ENCODE results near the gene IZUMO2.

Gene IZUMO2

GRCh38 chr19:50162988-50163387 lies at the start of gene IZUMO2:
IZUMO2 (minus strand) TSS chr19:50163281; CDS start chr19:50163194, 87 bp downstream.
- no peak for DNase-seq (ENCODE audit: low spot score)

GRCh38 chr19:50210425-50210824 lies 47.3 kb upstream of the IZUMO2 start:
- no peak for DNase-seq (ENCODE audit: low spot score)

GRCh38 chr19:50209131-50209530 lies 46.0 kb upstream of the IZUMO2 start:
- no peak for DNase-seq (ENCODE audit: low spot score)

- DNase-seq (ENCODE audit: low spot score): no peak
Measured at GRCh38 chr19:50207730-50208129, 44.6 kb upstream of the IZUMO2 start.

- no peak for DNase-seq (ENCODE audit: low spot score)
Measured at GRCh38 chr19:50206191-50206590, 43.1 kb upstream of the IZUMO2 start.

- no peak for DNase-seq (ENCODE audit: low spot score)
Measured at GRCh38 chr19:50205681-50206138, 42.6 kb upstream of the IZUMO2 start.

- no peak for DNase-seq (ENCODE audit: low spot score)
Measured at GRCh38 chr19:50204811-50205675, 42.0 kb upstream of the IZUMO2 start.

GRCh38 chr19:50204081-50204428 lies 41.0 kb upstream of the IZUMO2 start:
- no peak for DNase-seq (ENCODE audit: low spot score)

GRCh38 chr19:50203281-50204080 lies 40.4 kb upstream of the IZUMO2 start, which contains the start of gene MYH14:
MYH14 (plus strand) TSS chr19:50203622; CDS start chr19:50210366, 6,744 bp downstream.
- peak; percentile 28 for DNase-seq (ENCODE audit: low spot score)

GRCh38 chr19:50202962-50203280 lies 39.8 kb upstream of the IZUMO2 start:
- DNase-seq (ENCODE audit: low spot score): no peak

GRCh38 chr19:50202386-50202785 lies 39.3 kb upstream of the IZUMO2 start:
- no peak for DNase-seq (ENCODE audit: low spot score)

GRCh38 chr19:50199259-50199555 lies 36.1 kb upstream of the IZUMO2 start:
- no peak for DNase-seq (ENCODE audit: low spot score)

GRCh38 chr19:50198431-50199258 lies 35.6 kb upstream of the IZUMO2 start:
- no peak for DNase-seq (ENCODE audit: low spot score)

- DNase-seq (ENCODE audit: low spot score): no peak
Measured at GRCh38 chr19:50197348-50197747, 34.3 kb upstream of the IZUMO2 start.

- DNase-seq (ENCODE audit: low spot score): no peak
Measured at GRCh38 chr19:50196322-50196932, 33.3 kb upstream of the IZUMO2 start.

GRCh38 chr19:50195224-50195623 lies 32.1 kb upstream of the IZUMO2 start:
- no peak for DNase-seq (ENCODE audit: low spot score)

- DNase-seq (ENCODE audit: low spot score): no peak
Measured at GRCh38 chr19:50192463-50193211, 29.6 kb upstream of the IZUMO2 start.

GRCh38 chr19:50191216-50191615 lies 28.1 kb upstream of the IZUMO2 start:
- no peak for DNase-seq (ENCODE audit: low spot score)

- DNase-seq (ENCODE audit: low spot score): no peak
Measured at GRCh38 chr19:50190439-50190891, 27.4 kb upstream of the IZUMO2 start.

- DNase-seq (ENCODE audit: low spot score): no peak
Measured at GRCh38 chr19:50189331-50189730, 26.2 kb upstream of the IZUMO2 start.

- no peak for DNase-seq (ENCODE audit: low spot score)
Measured at GRCh38 chr19:50187937-50188336, 24.9 kb upstream of the IZUMO2 start.

Measured in hematopoietic multipotent progenitor cell treated with erythropoietin and hydrocortisone succinate and interleukin-3 and kit ligand, for 15 days (in vitro differentiated cells).